HL-60 (cell line): ENCODE results near the gene CLCN5.

Experiments used
- DNase-seq, 2 experiments: peaks; one replicate each; pipeline ENCODE4 v3.0.0-alpha.2; 2010 to 2020; ENCODE audit warnings: low read depth in 1 of 2, low spot score in 1 of 2
- H3K27ac ChIP-seq: fragments of 250-450 bp; sonication (Bioruptor Pico); replicated peaks from 2 replicates; pipeline ENCODE4 v1.5.1; 2020; ENCODE audit warnings: mild to moderate bottlenecking, moderate library complexity
- H3K27me3 ChIP-seq: fragments of 250-450 bp; sonication (Bioruptor Pico); 2 replicates; pipeline ENCODE4 v1.5.1; 2021; ENCODE audit warnings: mild to moderate bottlenecking, moderate library complexity; ENCODE audit not compliant: insufficient read depth, poor library complexity, severe bottlenecking
- H3K4me3 ChIP-seq: replicated peaks from 2 replicates; pipeline ENCODE4 v1.5.1; 2011; ENCODE audit warnings: mild to moderate bottlenecking, control low read depth, low read length; ENCODE audit not compliant: insufficient read depth
- CTCF ChIP-seq: IDR thresholded peaks from one replicate; pipeline ENCODE4 v1.5.1; 2011; ENCODE audit warnings: low read length, control low read depth, inconsistent platforms; ENCODE audit not compliant: insufficient read depth
- GABPA ChIP-seq: IDR thresholded peaks from 2 replicates; pipeline ENCODE4 v1.6.1; 2012; ENCODE audit warnings: low read depth
- POLR2AphosphoS5 ChIP-seq: IDR thresholded peaks from 2 replicates; pipeline ENCODE4 v1.6.1; 2012; ENCODE audit warnings: low read depth
- REST ChIP-seq: IDR thresholded peaks from 2 replicates; pipeline ENCODE4 v1.6.1; 2012; ENCODE audit warnings: low read depth; ENCODE audit not compliant: insufficient replicate concordance
- SPI1 ChIP-seq: IDR thresholded peaks from 2 replicates; pipeline ENCODE4 v1.6.1; 2012; ENCODE audit warnings: low read depth, mild to moderate bottlenecking, borderline replicate concordance

Gene CLCN5

GRCh38 chrX:50099331-50099730 lies 176.9 kb downstream of the CLCN5 start:
- Histone ChIP-seq H3K27me3 (no peaks in the 10 kb centered on the region), H3K4me3 (no peak overlapping the region), H3K27ac (no peak overlapping the region)
- no peak for TF ChIP-seq CTCF
- no peak for TF ChIP-seq GABPA
- TF ChIP-seq SPI1: no peak
- no peak for TF ChIP-seq REST
- TF ChIP-seq POLR2AphosphoS5: no peak
- no peak for DNase-seq

- DNase-seq: no peak
- Histone ChIP-seq H3K4me3 (no peak overlapping the region), H3K27ac (no peak overlapping the region), H3K27me3 (no peaks in the 10 kb centered on the region)
- no peak for TF ChIP-seq CTCF
- TF ChIP-seq GABPA: no peak
- no peak for TF ChIP-seq SPI1
- TF ChIP-seq POLR2AphosphoS5: no peak
- no peak for TF ChIP-seq REST
Measured at GRCh38 chrX:50100188-50100587, 177.8 kb downstream of the CLCN5 start.

GRCh38 chrX:50103176-50103575 lies 180.8 kb downstream of the CLCN5 start:
- TF ChIP-seq REST (no peak), POLR2AphosphoS5 (no peak), SPI1 (no peak), CTCF (no peak), GABPA (no peak)
- H3K4me3 ChIP-seq: no peak overlapping the region
- H3K27me3 ChIP-seq: no peaks in the 10 kb centered on the region
- no peak for DNase-seq
- no peak overlapping the region for H3K27ac ChIP-seq
